BLaER1 (cell line): ENCODE measurements around the gene AMY2A.
"Not testable (repeated sequence)": the region's sequence is repeated elsewhere in the genome, so short reads cannot be mapped to it uniquely, and the experiment has no call there.

Source experiments
- H3K27ac ChIP-seq: shearing (Covaris generic); formaldehyde crosslinking; 2 replicates; pipeline ENCODE4 v1.8.1; 2022
- H3K27me3 ChIP-seq: shearing (Covaris generic); formaldehyde crosslinking; 2 replicates; pipeline ENCODE4 v1.8.1; 2022
- H3K36me3 ChIP-seq: shearing (Covaris generic); formaldehyde crosslinking; 2 replicates; pipeline ENCODE4 v1.8.1; 2022
- H3K4me1 ChIP-seq: shearing (Covaris generic); formaldehyde crosslinking; 2 replicates; pipeline ENCODE4 v1.8.1; 2022
- H3K4me2 ChIP-seq: shearing (Covaris generic); formaldehyde crosslinking; 2 replicates; pipeline ENCODE4 v1.8.1; 2022
- H3K4me3 ChIP-seq: shearing (Covaris generic); formaldehyde crosslinking; 2 replicates; pipeline ENCODE4 v1.8.1; 2022
- H3K9ac ChIP-seq: shearing (Covaris generic); formaldehyde crosslinking; 2 replicates; pipeline ENCODE4 v1.8.1; 2022
- H3K9me3 ChIP-seq: shearing (Covaris generic); formaldehyde crosslinking; 2 replicates; pipeline ENCODE4 v1.8.1; 2022
- H4K20me1 ChIP-seq: shearing (Covaris generic); formaldehyde crosslinking; 2 replicates; pipeline ENCODE4 v1.8.1; 2022
- Cebpa-rat ChIP-seq: shearing (Covaris generic); IDR thresholded peaks from 2 replicates; pipeline ENCODE4 v1.8.1; 2022

The AMY2A gene

DNA sequence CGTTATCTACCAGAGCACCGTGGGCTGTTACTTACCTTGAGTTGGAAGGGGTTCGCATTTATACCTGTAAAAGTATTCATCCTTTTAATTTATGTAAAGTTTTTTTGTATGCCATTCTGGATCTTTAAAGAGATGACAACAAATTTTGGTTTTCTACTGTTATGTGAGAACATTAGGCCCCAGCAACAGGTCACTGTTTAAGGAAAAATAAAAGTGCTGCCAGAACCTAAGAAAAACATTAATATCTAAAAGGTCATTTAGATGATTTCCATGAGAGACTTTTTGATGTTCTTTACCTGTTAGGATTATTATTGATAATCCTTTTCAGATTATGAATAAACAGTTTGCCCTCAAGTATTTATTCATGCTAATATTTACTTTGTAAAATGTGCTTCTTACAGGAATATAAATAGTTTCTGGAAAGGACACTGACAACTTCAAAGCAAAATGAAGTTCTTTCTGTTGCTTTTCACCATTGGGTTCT, at the start of gene AMY2A:
Gene AMY2A, plus strand, starts transcription at position 434 of the 484 bp plus-strand sequence. Its CDS starts 14 bp downstream, at position 448.
- not testable (repeated sequence) for H3K9ac ChIP-seq, H3K4me3 ChIP-seq, H4K20me1 ChIP-seq, H3K36me3 ChIP-seq, H3K4me1 ChIP-seq, H3K4me2 ChIP-seq, H3K27me3 ChIP-seq, H3K9me3 ChIP-seq, H3K27ac ChIP-seq

- Histone ChIP-seq H3K9me3 (no peaks in the 10 kb centered on the region), H4K20me1 (no peaks in the 10 kb centered on the region), H3K27ac (no peak overlapping the region), H3K9ac (no peak overlapping the region), H3K4me1 (no peaks in the 10 kb centered on the region), H3K4me3 (no peak overlapping the region), H3K36me3 (peaks cover 10% of the 10 kb centered on the region), H3K27me3 (no peaks in the 10 kb centered on the region), H3K4me2 (no peak overlapping the region)
- TF ChIP-seq Cebpa-rat: no peak
These were observed 47.7 kb upstream of the AMY2A start for GRCh38 chr1:103569493-103569892.

DNA sequence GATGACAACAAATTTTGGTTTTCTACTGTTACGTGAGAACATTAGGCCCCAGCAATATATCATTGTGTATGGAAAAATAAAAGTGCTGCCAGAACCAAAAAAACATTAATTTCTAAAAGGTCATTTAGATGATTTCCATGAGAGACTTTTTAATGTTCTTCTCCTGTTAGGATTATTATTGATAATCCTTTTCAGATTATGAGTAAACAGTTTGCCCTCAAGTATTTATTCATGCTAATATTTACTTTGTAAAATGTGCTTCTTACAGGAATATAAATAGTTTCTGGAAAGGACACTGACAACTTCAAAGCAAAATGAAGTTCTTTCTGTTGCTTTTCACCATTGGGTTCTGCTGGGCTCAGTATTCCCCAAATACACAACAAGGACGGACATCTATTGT, 45.9 kb upstream of the AMY2A start, which contains the start of gene AMY2B:
Gene AMY2B, plus strand, starts transcription at position 301 of the 400 bp plus-strand sequence. Its CDS starts 14 bp downstream, at position 315.
- H3K4me3 ChIP-seq, H3K4me2 ChIP-seq, H3K36me3 ChIP-seq, H3K9ac ChIP-seq, H3K9me3 ChIP-seq, H3K4me1 ChIP-seq, H3K27me3 ChIP-seq, H3K27ac ChIP-seq, H4K20me1 ChIP-seq: not testable (repeated sequence)

- Histone ChIP-seq H3K9me3 (no peaks in the 10 kb centered on the region), H3K27ac (no peak overlapping the region), H4K20me1 (no peaks in the 10 kb centered on the region), H3K36me3 (no peaks in the 10 kb centered on the region), H3K4me1 (no peaks in the 10 kb centered on the region), H3K9ac (no peak overlapping the region), H3K4me3 (no peak overlapping the region), H3K27me3 (no peaks in the 10 kb centered on the region), H3K4me2 (no peak overlapping the region)
- TF ChIP-seq Cebpa-rat: no peak
These were observed 41.2 kb upstream of the AMY2A start for GRCh38 chr1:103576065-103576464.

DNA sequence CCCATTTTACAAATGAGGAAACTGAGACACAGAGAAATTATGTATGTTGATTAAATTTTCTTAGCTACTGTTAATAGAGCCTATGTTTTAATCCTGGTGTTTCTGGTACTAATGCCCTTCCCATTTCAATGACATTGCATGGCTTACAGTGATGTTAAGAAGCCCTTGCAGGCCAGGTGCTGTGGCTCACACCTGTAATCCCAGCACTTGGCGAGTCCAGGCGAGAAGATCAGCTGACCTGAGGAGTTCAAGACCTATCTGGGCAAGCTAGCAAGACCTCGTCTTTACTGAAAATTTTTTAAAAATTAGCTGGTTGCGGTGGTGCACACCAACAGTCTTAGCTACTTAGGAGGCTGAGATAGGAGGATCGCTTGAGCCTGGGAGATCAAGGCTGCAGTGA, 40.4 kb upstream of the AMY2A start:
- not testable (repeated sequence) for H3K27me3 ChIP-seq, H3K4me2 ChIP-seq, H3K9me3 ChIP-seq

DNA sequence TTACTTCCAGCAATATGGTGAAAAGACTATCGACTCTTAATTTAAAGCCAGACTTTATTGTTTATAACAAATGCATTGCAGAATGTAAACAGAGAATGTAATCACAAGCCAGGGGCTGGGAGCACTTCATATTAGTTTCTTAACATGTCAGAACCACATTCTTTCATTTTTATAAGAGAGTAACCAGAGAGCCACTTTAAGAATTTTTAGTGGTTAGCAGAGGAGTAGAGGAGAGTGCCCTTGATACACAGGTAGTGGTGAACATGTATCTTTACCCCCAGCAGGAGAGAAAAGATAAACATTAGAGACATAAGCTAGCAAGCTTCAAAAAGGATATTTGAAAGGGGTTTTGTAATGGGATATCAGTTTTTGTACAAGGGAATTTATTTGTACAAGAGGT, 34.8 kb upstream of the AMY2A start:
- no peak overlapping the region for H3K9ac ChIP-seq
- H3K36me3 ChIP-seq: no peaks in the 10 kb centered on the region
- no peaks in the 10 kb centered on the region for H3K27me3 ChIP-seq
- no peak overlapping the region for H3K4me2 ChIP-seq
- no peaks in the 10 kb centered on the region for H3K4me1 ChIP-seq
- no peak overlapping the region for H3K27ac ChIP-seq
- peaks cover 4% of the 10 kb centered on the region; the same call in 1 of the 2 replicates for H3K9me3 ChIP-seq
- no peak overlapping the region for H3K4me3 ChIP-seq
- no peaks in the 10 kb centered on the region for H4K20me1 ChIP-seq
- no peak for TF ChIP-seq Cebpa-rat

More for the DNA sequence above, 40.4 kb upstream of the AMY2A start:
- H3K9ac ChIP-seq, H3K4me1 ChIP-seq, H3K27ac ChIP-seq, H3K36me3 ChIP-seq, H4K20me1 ChIP-seq, H3K4me3 ChIP-seq: not testable (repeated sequence)

DNA sequence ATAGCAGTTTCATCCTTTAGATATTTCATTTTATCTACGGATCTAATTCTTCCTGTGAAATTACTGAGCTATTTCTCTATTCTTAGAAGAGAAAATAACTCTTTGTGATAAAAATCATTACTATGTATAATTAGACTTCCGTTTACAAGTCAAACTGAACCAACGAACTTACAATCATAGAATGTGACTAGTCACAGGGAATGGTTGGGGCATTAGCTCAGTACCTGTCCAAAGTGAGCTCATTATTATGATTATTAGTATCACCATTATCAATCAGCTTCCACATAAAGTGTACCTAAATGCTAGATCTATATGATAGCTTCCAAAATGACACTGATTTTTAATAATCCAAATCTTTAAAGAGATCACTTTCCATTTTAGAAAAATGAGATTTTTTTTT, 33.3 kb upstream of the AMY2A start:
- H3K9me3 ChIP-seq: peaks cover 18% of the 10 kb centered on the region

GRCh38 chr1:103584537-103584936, 32.7 kb upstream of the AMY2A start:
- H3K4me3 ChIP-seq: no peak overlapping the region
- H3K9ac ChIP-seq: no peak overlapping the region
- H3K4me1 ChIP-seq: no peaks in the 10 kb centered on the region
- H3K27ac ChIP-seq: no peak overlapping the region
- no peaks in the 10 kb centered on the region for H3K27me3 ChIP-seq
- no peak overlapping the region for H3K4me2 ChIP-seq
- peaks cover 24% of the 10 kb centered on the region for H3K9me3 ChIP-seq
- TF ChIP-seq Cebpa-rat: no peak
- no peaks in the 10 kb centered on the region for H4K20me1 ChIP-seq
- H3K36me3 ChIP-seq: no peaks in the 10 kb centered on the region

More for the DNA sequence above, 33.3 kb upstream of the AMY2A start:
- Histone ChIP-seq H3K4me1 (no peaks in the 10 kb centered on the region), H4K20me1 (no peaks in the 10 kb centered on the region), H3K4me3 (no peak overlapping the region), H3K36me3 (no peaks in the 10 kb centered on the region), H3K4me2 (no peak overlapping the region), H3K27me3 (no peaks in the 10 kb centered on the region), H3K9ac (no peak overlapping the region), H3K27ac (no peak overlapping the region)
- TF ChIP-seq Cebpa-rat: no peak

DNA sequence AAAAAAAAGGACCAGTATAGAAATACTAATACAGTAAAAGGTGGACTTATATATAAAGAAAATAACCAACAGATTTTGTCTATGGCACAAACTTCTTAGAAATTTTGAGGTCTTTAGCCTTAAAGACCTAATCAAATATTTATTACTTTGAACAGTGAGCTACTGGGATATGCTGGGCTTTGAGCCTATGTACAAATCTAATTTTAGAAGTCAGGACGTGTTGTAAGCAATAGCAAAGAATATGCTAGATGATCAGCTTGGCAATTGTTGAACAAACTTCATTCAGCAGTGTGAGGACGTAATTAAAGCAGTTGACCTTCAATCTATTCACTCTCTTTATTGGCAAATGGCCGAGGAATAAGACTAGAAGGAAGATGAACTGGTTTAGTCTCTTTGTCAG, 14.5 kb upstream of the AMY2A start:
- H3K27ac ChIP-seq, H4K20me1 ChIP-seq, H3K9me3 ChIP-seq, H3K36me3 ChIP-seq, H3K4me1 ChIP-seq, H3K27me3 ChIP-seq, H3K4me2 ChIP-seq, H3K9ac ChIP-seq, H3K4me3 ChIP-seq: not testable (repeated sequence)

DNA sequence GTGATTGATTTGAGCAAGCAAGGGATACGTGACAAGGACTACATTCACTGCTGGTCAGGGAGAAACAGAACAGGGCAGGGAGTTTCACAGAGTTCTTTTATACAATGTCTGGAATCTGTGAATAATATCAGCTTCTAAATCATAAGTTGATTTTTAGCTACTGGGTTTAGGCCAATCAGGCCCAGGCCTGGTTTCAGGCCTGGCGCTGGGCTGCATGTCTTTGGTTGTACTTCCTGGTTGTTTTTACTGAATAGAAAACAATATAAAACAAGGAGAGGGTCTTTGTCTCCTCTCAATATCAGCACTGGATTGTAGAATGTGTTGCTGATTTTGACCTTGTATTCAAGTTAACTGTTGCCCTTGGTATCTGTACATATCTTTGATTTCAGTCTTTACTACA, 865 bp upstream of the AMY2A start:
- H3K27me3 ChIP-seq: no peaks in the 10 kb centered on the region
- H3K4me1 ChIP-seq: no peaks in the 10 kb centered on the region
- no peak for TF ChIP-seq Cebpa-rat

GRCh38 chr1:103627436-103627835, 10.2 kb downstream of the AMY2A start:
- not testable (repeated sequence) for H3K27me3 ChIP-seq, H4K20me1 ChIP-seq, H3K4me3 ChIP-seq, H3K36me3 ChIP-seq, H3K4me1 ChIP-seq, H3K4me2 ChIP-seq, H3K27ac ChIP-seq, H3K9me3 ChIP-seq, H3K9ac ChIP-seq

More for the DNA sequence above, 865 bp upstream of the AMY2A start:
- Histone ChIP-seq H3K9ac (no peak overlapping the region), H3K36me3 (no peaks in the 10 kb centered on the region), H3K27ac (no peak overlapping the region), H4K20me1 (no peaks in the 10 kb centered on the region), H3K9me3 (no peaks in the 10 kb centered on the region), H3K4me3 (no peak overlapping the region), H3K4me2 (no peak overlapping the region)

GRCh38 chr1:103641194-103641593, 24.0 kb downstream of the AMY2A start:
- H3K27ac ChIP-seq, H4K20me1 ChIP-seq, H3K27me3 ChIP-seq, H3K4me2 ChIP-seq, H3K36me3 ChIP-seq, H3K4me3 ChIP-seq, H3K4me1 ChIP-seq, H3K9me3 ChIP-seq, H3K9ac ChIP-seq: not testable (repeated sequence)

- not testable (repeated sequence) for H3K9ac ChIP-seq, H3K4me3 ChIP-seq, H4K20me1 ChIP-seq, H3K36me3 ChIP-seq, H3K27ac ChIP-seq, H3K4me2 ChIP-seq, H3K27me3 ChIP-seq, H3K9me3 ChIP-seq, H3K4me1 ChIP-seq
These were observed 26.7 kb downstream of the AMY2A start for GRCh38 chr1:103643908-103644307.

DNA sequence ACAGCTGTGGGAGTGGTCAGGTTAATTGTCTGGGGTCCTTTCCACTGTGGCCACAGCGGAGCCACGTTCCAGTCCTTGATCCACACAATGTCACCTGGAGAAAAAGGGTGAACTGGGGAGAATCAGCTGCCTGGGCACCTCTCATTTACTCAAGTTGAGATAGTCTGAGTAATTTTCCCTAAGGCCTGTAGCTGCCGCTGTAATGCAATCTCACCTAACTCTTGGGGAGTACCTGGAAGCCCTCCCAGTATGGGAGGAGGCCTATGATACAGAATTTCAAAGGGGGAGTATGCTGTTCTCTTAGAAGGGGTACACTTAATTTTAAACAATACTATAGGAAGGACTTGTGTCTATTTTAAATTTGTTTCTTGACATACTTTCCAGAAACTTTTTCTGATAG, 33.1 kb downstream of the AMY2A start:
- H3K27me3 ChIP-seq: not testable (repeated sequence)

GRCh38 chr1:103650889-103651288, 33.7 kb downstream of the AMY2A start:
- not testable (repeated sequence) for H3K4me1 ChIP-seq, H3K4me3 ChIP-seq, H3K4me2 ChIP-seq, H3K27ac ChIP-seq, H3K27me3 ChIP-seq, H4K20me1 ChIP-seq, H3K9ac ChIP-seq, H3K9me3 ChIP-seq, H3K36me3 ChIP-seq

More for the DNA sequence above, 33.1 kb downstream of the AMY2A start:
- H4K20me1 ChIP-seq, H3K27ac ChIP-seq, H3K36me3 ChIP-seq, H3K9me3 ChIP-seq, H3K4me2 ChIP-seq, H3K4me1 ChIP-seq, H3K9ac ChIP-seq, H3K4me3 ChIP-seq: not testable (repeated sequence)
